Peyer's patch (tissue), 4 donors: ENCODE data around the gene ACTR8. TPM values are rescaled to one million over a fixed set of nuclear protein-coding genes. Genes with fewer than 3 reads are reported as not detected.

ENCODE experiments used
- DNase-seq, 3 donors: peaks; one replicate each; pipeline ENCODE4 v3.0.0-alpha.2; 2017 to 2019
- H3K27ac ChIP-seq, 4 donors: fragments of 200-600 bp; sonication (generic); one replicate each; pipeline ENCODE4 v1.5.1; 2016 to 2019
- H3K27me3 ChIP-seq, 2 donors: fragments of 200-600 bp; sonication (generic); one replicate each; pipeline ENCODE4 v1.5.1; 2019
- H3K36me3 ChIP-seq, 3 donors: fragments of 200-600 bp; sonication (generic); one replicate each; pipeline ENCODE4 v1.5.1; 2016 to 2019
- H3K4me1 ChIP-seq, 4 donors: fragments of 200-600 bp; sonication (generic); one replicate each; pipeline ENCODE4 v1.5.1; 2016 to 2019
- H3K4me3 ChIP-seq, 4 donors: fragments of 200-600 bp; sonication (generic); 1 replicate in 3 of 4; 2 replicates in 1 of 4; pipeline ENCODE4 v1.5.1; 2016 to 2019; ENCODE audit warnings: mild to moderate bottlenecking in 1 of 4
- H3K9me3 ChIP-seq, 4 donors: fragments of 200-600 bp; sonication (generic); one replicate each; pipeline ENCODE4 v1.5.1; 2016 to 2019; ENCODE audit warnings: mild to moderate bottlenecking in 1 of 4
- POLR2A ChIP-seq, 2 donors: fragments of 450-650 bp; IDR thresholded peaks; one replicate each; pipeline ENCODE4 v1.5.1; 2017; ENCODE audit warnings: antibody characterized with exemption in 2 of 2, mild to moderate bottlenecking in 2 of 2, moderate library complexity in 2 of 2
- total RNA-seq, 4 donors: library from RNA; depleted of rRNA; stranded (reverse); fragments of >200 nt; gene quantifications; one replicate each; pipeline ENCODE4 v1.1.0, GENCODE V29; 2016
- TF ChIP-seq, protein P1 (sequence below), 6 experiments: fragments of 450-650 bp in 4 of 6; fragments of 200-600 bp in 2 of 6; sonication (generic) in 1 of 6; IDR thresholded peaks; one replicate each; pipeline ENCODE4 v1.5.1; 2017 to 2019; ENCODE audit warnings: antibody characterized with exemption in 6 of 6, mild to moderate bottlenecking in 3 of 6, moderate library complexity in 1 of 6

The ACTR8 gene
- total RNA-seq, 4 donors from 2014 or later: 13.7 to 53.6 (median 24.9) TPM

DNA sequence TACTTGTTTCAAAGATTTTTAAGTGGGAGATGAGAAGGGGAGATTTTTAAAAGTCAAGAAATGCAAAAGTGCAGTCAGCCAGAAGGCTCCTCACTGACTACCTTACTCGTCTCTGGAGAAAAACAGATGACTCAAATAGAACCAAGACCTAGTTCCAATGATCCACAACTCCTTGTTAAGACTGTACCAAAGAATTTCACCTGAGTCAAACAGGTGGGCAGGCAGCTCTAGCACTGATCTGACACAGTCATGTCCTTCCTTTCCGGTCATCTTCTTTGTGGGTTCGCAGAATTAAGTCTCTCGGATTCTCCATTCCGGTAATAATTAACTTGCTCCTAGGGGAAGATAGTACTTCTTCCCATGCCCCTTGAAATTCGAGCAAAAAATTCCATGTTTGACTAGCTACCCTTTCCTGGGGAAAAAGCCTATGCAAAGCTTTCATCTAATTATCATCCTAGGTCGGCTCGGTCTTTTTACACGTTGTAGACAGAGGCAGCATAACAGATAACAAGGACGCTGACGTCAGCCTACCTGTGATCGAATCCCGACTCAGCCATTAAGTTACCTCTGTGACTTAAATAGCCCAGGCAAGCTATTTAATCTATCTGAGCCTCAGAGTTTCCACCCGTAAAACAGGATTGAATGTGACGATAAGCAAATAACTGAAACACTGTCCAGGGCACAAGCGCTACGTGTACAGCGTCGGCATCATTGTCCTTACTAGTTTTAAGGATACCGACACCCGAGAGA lies 8.9 kb upstream of the ACTR8 start:
- Histone ChIP-seq H3K27me3 (no peaks in the 10 kb centered on the region), H3K9me3 (no peaks in the 10 kb centered on the region), H3K36me3 (peaks cover 0 to 18% (median 0%) of the 10 kb centered on the region in 3 donors), H3K4me1 (peaks cover 0 to 32% (median 0%) of the 10 kb centered on the region in 4 donors), H3K4me3 (peak overlapping the region; percentile 90 to 98 (median 94)), H3K27ac (peak overlapping the region; percentile 96 to 99 (median 98))
- TF ChIP-seq, protein P1, sequence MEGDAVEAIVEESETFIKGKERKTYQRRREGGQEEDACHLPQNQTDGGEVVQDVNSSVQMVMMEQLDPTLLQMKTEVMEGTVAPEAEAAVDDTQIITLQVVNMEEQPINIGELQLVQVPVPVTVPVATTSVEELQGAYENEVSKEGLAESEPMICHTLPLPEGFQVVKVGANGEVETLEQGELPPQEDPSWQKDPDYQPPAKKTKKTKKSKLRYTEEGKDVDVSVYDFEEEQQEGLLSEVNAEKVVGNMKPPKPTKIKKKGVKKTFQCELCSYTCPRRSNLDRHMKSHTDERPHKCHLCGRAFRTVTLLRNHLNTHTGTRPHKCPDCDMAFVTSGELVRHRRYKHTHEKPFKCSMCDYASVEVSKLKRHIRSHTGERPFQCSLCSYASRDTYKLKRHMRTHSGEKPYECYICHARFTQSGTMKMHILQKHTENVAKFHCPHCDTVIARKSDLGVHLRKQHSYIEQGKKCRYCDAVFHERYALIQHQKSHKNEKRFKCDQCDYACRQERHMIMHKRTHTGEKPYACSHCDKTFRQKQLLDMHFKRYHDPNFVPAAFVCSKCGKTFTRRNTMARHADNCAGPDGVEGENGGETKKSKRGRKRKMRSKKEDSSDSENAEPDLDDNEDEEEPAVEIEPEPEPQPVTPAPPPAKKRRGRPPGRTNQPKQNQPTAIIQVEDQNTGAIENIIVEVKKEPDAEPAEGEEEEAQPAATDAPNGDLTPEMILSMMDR (IDR thresholded peaks at IDR 0.05): peak in 2 of 6 experiments; percentile 14 to 17
- TF ChIP-seq POLR2A (IDR thresholded peaks at IDR 0.05): peak in 1 of 2 donors; percentile 19
- peak; percentile 47 to 82 (median 49) for DNase-seq

DNA sequence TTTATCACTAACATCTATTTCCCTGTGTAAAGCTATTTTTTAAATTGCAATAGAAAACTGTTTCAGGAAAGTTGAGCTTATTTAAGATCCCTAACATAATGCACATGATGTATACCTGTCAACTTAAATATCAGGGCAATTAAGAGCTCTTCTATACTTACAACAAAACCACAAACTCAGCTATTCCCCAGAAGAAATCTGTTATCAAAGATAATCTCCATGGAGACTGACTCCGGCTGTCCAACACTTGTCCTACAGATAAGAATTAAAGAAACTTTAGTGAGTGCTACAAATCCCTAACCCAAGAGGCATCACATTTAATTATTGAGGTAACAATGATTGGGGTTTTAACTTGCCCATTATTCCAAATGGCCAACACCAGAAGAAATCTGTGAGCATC lies 6.3 kb upstream of the ACTR8 start:
- Histone ChIP-seq H3K4me1 (peaks cover 0 to 32% (median 0%) of the 10 kb centered on the region in 4 donors), H3K27me3 (no peaks in the 10 kb centered on the region), H3K4me3 (no peak overlapping the region), H3K9me3 (no peaks in the 10 kb centered on the region), H3K27ac (no peak overlapping the region), H3K36me3 (peaks cover 0 to 39% (median 0%) of the 10 kb centered on the region in 3 donors)
- TF ChIP-seq POLR2A (IDR thresholded peaks at IDR 0.05): no peak
- TF ChIP-seq, protein P1 (IDR thresholded peaks at IDR 0.05): no peak
- DNase-seq: no peak

DNA sequence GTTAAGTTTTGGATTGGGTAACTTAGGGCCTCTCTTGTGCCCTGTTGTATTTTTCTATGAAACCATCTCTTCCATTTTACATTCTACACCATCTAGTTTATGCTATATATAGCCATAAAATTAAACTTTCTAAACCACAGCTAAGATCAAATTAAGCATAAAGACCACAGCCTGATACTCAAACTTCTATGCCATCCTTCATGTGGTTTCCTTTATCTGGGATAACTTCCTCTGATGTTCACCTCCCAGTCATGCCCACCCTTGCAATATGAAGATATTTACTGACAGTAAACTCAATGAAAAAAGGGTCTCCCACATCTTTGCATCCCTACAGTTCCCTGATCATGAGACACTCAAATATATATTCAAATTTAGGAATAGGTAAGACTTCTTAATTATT lies 5.5 kb upstream of the ACTR8 start:
- peaks cover 0 to 30% (median 0%) of the 10 kb centered on the region in 4 donors for H3K4me1 ChIP-seq
- H3K36me3 ChIP-seq: peaks cover 0 to 39% (median 0%) of the 10 kb centered on the region in 3 donors
- H3K4me3 ChIP-seq: no peak overlapping the region
- DNase-seq: no peak
- no peak for TF ChIP-seq POLR2A (IDR thresholded peaks at IDR 0.05)
- TF ChIP-seq, protein P1 (IDR thresholded peaks at IDR 0.05): no peak
- H3K27ac ChIP-seq: no peak overlapping the region
- H3K9me3 ChIP-seq: no peaks in the 10 kb centered on the region
- no peaks in the 10 kb centered on the region for H3K27me3 ChIP-seq

DNA sequence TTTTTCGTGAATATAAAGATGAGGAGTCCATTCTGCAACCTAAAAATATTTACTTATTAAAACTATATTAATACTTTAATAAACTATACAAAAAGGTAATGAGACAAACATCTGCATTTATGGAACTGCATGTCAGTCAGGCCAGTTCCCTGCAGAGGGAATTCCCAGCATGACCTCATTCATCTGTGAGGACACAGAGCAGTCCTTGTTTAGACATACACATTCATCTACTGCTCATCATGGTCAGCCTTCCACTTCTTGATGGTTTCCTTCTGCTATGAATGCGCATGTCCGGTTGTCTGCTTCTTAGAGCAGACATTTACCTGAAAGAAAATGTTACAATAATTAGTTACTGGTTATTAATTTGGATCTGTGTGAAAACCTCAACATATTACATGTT lies 3.3 kb upstream of the ACTR8 start:
- H3K36me3 ChIP-seq: peaks cover 0 to 39% (median 0%) of the 10 kb centered on the region in 3 donors
- peaks cover 0 to 32% (median 6%) of the 10 kb centered on the region in 4 donors for H3K4me1 ChIP-seq
- TF ChIP-seq, protein P1 (IDR thresholded peaks at IDR 0.05): no peak
- no peak for TF ChIP-seq POLR2A (IDR thresholded peaks at IDR 0.05)
- DNase-seq: no peak
- no peak overlapping the region for H3K4me3 ChIP-seq
- no peak overlapping the region for H3K27ac ChIP-seq
- H3K9me3 ChIP-seq: no peaks in the 10 kb centered on the region
- H3K27me3 ChIP-seq: no peaks in the 10 kb centered on the region

DNA sequence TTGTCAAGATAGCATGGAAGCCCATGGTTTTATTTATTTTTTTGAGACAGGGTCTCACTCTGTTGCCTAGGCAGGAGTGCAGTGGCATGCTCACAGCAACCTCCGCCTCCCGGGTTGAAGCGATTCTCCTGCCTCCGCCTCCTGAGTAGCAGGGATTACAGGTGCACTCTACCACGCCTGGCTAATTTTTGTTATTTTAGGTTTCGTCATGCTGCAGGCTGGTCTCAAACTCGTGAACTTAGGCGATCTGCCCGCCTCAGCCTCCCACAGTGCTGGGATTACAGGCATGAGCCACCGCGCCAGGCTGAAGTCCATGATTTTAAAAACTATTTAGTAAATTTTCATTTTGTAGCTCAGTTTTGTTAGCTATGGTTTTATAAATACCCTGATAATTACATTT lies 2.7 kb upstream of the ACTR8 start:
- H3K27ac ChIP-seq: no peak overlapping the region
- no peak for DNase-seq
- no peak overlapping the region for H3K4me3 ChIP-seq
- TF ChIP-seq POLR2A (IDR thresholded peaks at IDR 0.05): no peak
- TF ChIP-seq, protein P1 (IDR thresholded peaks at IDR 0.05): no peak
- no peaks in the 10 kb centered on the region for H3K27me3 ChIP-seq
- peaks cover 0 to 26% (median 6%) of the 10 kb centered on the region in 4 donors for H3K4me1 ChIP-seq
- H3K36me3 ChIP-seq: peaks cover 0 to 42% (median 0%) of the 10 kb centered on the region in 3 donors
- no peaks in the 10 kb centered on the region for H3K9me3 ChIP-seq
